ENCODE data around the gene CERCAM. TPM values are rescaled to one million over a fixed set of nuclear protein-coding genes. Genes with fewer than 3 reads are reported as not detected.

Gene CERCAM
- total and polyA plus RNA-seq, 7 donors = 1.7 to 6.5 (median 2.5) TPM

DNA sequence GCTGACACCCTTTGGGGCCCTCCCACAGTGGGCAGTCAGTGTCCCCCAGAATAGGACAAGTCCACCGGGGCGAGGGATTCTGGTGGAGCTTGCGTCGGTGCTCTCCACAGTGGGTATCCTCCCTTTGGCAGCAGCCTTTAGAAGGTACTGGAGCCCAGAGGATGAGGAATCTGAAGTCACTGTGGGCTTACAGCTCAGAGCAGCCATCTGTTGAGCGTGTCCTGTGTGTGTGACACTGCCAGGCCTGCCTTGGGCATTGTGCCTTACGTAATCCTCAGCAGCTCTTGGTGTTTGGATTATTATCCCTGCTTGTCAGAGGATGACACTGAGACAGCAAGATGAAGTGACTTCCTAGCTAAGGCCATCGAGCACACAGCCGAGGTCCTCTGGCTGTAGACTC lies 36.9 kb upstream of the CERCAM start:
- H3K36me3 ChIP-seq (ENCODE audit: insufficient read depth in 1 of 2, low read depth in 1 of 2) = peaks cover 8 to 84% of the 10 kb centered on the region in 2 donors

DNA sequence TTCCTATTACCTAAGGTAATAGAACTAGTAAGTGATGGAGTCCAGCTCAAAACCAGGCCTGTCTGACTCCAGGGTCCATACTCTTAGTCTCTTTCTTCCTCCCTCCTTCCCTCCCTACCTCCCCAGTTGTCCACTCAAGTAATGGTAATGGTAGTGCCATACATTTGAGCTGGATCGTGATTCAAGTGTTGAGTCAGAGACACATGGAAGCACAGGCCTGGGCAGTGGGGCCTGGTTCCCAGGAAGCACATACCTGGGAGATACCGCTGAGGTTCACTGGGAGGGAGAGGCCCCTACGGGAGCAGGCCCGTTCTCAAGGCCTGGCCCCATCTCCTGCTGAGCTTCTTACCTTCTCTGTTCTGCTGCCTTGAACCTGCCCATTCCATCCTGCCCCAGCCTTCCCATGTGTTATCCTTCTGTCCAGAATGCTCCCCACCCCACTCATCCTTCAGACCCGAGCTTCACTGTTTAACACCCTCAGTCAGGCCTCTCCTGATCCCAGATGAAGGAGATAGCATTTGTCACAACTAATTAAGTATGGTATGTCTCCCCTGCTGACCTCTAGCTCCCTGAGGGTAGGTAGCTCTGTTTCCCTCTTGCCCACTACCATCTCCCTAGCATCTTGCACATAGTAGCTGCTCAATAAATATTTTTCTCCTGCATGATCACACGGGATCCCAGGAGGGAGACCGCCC lies 35.7 kb upstream of the CERCAM start:
- Histone ChIP-seq H3K36me3 (ENCODE audit: insufficient read depth in 1 of 2, low read depth in 1 of 2) (peaks cover 12 to 84% of the 10 kb centered on the region in 2 donors), H3K27me3 (ENCODE audit: insufficient read depth in 3 of 3, low read length in 2 of 3) (no peaks in the 10 kb centered on the region), H3K9me3 (no peaks in the 10 kb centered on the region), H3K4me1 (no peaks in the 10 kb centered on the region), H3K4me3 (no peak overlapping the region), H3K27ac (no peak overlapping the region)
- ATAC-seq (no peak), DNase-seq (no peak)
- TF ChIP-seq, protein P1, sequence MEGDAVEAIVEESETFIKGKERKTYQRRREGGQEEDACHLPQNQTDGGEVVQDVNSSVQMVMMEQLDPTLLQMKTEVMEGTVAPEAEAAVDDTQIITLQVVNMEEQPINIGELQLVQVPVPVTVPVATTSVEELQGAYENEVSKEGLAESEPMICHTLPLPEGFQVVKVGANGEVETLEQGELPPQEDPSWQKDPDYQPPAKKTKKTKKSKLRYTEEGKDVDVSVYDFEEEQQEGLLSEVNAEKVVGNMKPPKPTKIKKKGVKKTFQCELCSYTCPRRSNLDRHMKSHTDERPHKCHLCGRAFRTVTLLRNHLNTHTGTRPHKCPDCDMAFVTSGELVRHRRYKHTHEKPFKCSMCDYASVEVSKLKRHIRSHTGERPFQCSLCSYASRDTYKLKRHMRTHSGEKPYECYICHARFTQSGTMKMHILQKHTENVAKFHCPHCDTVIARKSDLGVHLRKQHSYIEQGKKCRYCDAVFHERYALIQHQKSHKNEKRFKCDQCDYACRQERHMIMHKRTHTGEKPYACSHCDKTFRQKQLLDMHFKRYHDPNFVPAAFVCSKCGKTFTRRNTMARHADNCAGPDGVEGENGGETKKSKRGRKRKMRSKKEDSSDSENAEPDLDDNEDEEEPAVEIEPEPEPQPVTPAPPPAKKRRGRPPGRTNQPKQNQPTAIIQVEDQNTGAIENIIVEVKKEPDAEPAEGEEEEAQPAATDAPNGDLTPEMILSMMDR (IDR thresholded peaks at IDR 0.05) = no peak
- intact Hi-C loops (cut with DNase I) = no loop called here
- WGBS, 3 donors = 85 to 93% (median 90%) methylated on average over 7 of the region's 7 CpGs

More for the DNA sequence above, 36.9 kb upstream of the CERCAM start:
- no peak overlapping the region for H3K4me3 ChIP-seq
- no peak overlapping the region for H3K27ac ChIP-seq
- WGBS, 3 donors = 56 to 63% (median 57%) methylated on average over 8 of the region's 8 CpGs
- intact Hi-C loops (cut with DNase I) = no loop called here
- no peaks in the 10 kb centered on the region for H3K9me3 ChIP-seq
- DNase-seq (no peak), ATAC-seq (peak; percentile 36 to 74 (median 40))
- H3K4me1 ChIP-seq = no peaks in the 10 kb centered on the region
- no peaks in the 10 kb centered on the region for H3K27me3 ChIP-seq (ENCODE audit: insufficient read depth in 3 of 3, low read length in 2 of 3)
- TF ChIP-seq, protein P1 (IDR thresholded peaks at IDR 0.05) = no peak

DNA sequence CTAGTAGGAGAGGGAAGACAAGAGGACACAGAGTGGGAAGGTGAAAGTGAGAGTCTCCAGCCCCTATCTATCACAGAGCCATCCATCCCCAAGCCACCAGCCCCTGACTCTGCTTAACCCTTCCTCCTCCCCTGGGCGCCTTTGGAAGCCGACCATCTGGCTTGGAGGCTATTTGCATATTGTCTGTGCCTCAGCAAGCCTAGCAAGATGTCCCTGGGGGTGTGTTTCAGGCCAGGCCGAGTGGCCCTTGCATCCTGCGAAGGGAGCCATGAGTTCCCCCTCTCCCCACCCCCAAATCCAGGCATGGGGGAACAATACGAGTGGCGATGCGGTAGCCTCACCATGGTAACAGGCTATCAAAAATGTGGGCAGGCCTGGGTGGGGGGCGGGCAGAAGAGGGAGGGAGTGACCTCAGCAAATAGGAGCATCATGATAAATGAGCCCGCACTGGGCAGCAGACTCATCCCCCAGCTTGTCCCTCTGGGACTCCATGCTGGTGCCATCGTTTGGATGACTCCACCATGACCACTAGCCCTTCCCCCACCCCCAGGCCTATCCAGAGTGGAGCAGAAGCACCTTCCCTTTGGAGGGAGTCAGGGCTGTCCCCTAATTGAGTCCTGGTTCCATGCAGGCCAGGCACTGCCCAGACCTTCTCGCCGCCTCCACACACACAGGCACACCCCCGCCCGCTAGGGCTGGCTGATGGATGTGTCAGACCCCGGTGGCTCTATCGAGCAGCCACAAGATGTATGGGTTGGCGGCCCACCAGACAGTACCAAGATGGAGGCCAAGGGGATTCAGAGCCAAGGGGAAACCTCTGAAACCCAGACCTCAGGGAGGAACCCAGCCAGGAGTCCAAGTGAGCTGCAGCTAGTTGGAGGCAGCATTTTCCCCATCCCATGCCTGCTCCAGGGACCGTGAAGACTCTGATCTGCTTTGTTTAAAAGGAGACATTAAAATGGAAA lies 34.9 kb upstream of the CERCAM start:
- Histone ChIP-seq H3K27ac (no peak overlapping the region), H3K36me3 (ENCODE audit: insufficient read depth in 1 of 2, low read depth in 1 of 2) (peaks cover 12 to 82% of the 10 kb centered on the region in 2 donors), H3K4me1 (no peaks in the 10 kb centered on the region), H3K27me3 (ENCODE audit: insufficient read depth in 3 of 3, low read length in 2 of 3) (no peaks in the 10 kb centered on the region), H3K9me3 (no peaks in the 10 kb centered on the region), H3K4me3 (no peak overlapping the region)
- no peak for ATAC-seq
- DNase-seq = no peak
- 72 to 83% (median 79%) methylated on average over 18 of the region's 18 CpGs for WGBS, 3 donors
- intact Hi-C loops (cut with DNase I) = no loop called here
- TF ChIP-seq, protein P1 (IDR thresholded peaks at IDR 0.05) = no peak

DNA sequence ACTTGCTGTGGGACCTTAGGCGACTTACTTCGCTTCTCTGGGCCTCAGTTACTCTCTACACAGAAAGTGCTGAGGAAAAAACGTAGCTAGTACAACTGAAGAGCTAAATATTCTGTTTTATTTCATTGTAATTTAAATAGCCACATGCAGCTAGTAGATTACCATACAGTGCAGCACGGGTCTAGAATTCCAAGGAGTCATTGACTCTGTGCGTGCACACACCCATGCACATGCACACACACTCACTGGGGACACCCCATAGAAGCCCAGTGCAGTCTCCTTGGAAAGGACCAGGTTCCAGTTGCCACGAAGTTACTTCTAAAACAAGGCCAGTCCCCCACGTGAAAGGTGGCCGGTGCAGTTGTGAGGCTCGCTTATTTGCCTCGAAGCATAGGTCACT lies 32.5 kb upstream of the CERCAM start:
- H3K36me3 ChIP-seq (ENCODE audit: insufficient read depth in 1 of 2, low read depth in 1 of 2) = peaks cover 12 to 83% of the 10 kb centered on the region in 2 donors
- no peak for DNase-seq
- H3K27me3 ChIP-seq (ENCODE audit: insufficient read depth in 3 of 3, low read length in 2 of 3) = no peaks in the 10 kb centered on the region
- no peak overlapping the region for H3K27ac ChIP-seq
- no peaks in the 10 kb centered on the region for H3K4me1 ChIP-seq
- intact Hi-C loops (cut with DNase I) = no loop called here
- 89 to 91% (median 90%) methylated on average over 10 of the region's 10 CpGs for WGBS, 3 donors
- ATAC-seq = no peak
- no peak overlapping the region for H3K4me3 ChIP-seq
- no peaks in the 10 kb centered on the region for H3K9me3 ChIP-seq
- TF ChIP-seq, protein P1 (IDR thresholded peaks at IDR 0.05) = no peak

All from psoas muscle (tissue), 8 donors.